ENCODE data around the gene STAG1.
"Not testable (repeated sequence)": the region's sequence is repeated elsewhere in the genome, so short reads cannot be mapped to it uniquely, and the experiment has no call there.

STAG1 gene

GRCh38 chr3:136490646-136491405, 261.4 kb downstream of the STAG1 start:
- DNase-seq = no peak

GRCh38 chr3:136485777-136486176, 266.4 kb downstream of the STAG1 start:
- DNase-seq = no peak

DNA sequence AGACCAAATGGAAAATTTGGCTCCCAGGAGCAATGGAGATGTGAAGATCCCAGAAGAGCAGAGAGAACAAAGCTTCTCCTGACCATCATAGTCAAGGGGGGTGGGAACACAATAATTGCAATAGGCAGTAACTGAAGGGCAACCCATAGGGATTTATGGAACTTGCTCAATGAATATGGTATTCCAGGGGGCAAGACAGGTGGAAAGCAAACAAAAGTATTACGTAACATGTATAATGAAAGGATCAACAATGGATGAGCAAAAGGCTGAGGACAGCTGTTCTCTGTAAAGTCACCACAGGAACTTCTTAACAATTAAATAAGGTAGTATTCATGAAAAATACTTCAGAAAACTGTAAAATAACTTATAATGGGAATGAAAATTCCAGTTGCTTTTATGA, 275.9 kb downstream of the STAG1 start:
- no peak for DNase-seq

GRCh38 chr3:136474876-136475275, 277.3 kb downstream of the STAG1 start:
- DNase-seq = not testable (repeated sequence)

DNA sequence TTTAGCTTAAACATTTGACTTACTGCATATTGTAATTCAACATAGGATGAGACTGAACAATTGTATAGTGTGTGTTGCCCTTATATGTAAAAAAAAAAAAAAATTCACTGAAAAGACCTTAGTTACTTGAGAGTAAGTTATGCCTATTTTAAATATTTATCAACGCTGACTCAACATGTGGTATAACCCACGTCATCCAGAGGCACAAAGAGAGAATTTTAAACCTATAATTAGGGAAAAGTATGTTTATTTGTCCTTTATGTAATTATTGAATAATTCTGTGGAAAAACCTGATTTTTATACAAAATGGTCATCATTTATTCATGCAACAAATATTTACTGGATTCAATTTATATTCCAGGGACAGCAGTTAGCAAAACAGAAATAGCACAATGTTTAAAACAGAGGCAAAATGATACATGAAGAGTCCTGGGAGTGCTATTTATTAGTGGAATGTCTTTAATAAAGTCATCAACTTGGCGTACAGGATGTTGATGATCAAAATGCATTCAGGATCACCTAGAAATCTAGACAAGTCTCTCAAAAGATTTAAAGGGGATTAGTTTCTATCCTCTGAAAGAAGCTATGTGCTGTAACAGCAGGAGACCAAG, 278.4 kb downstream of the STAG1 start:
- DNase-seq = no peak

GRCh38 chr3:136465296-136465695, 286.9 kb downstream of the STAG1 start:
- DNase-seq = no peak

GRCh38 chr3:136464502-136464901, 287.7 kb downstream of the STAG1 start:
- DNase-seq = no peak

DNA sequence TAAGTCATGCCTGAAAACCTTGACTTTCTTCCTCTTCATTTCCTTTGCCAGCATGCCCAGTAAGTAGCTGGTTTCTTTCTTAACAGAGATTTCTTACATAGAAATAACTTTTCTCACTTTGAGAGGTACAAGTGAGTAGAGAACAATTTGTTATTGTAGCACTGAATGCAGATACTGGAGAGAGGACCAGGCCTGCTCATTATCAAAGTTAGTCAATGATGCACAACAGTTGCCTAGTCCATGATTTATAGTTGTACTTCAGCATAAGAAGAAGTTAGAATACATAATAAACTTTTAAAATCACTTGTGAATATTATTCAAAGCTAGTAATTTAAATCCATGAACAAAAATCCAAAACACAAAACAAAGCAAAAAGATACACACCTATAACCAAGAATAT, 289.0 kb downstream of the STAG1 start:
- no peak for DNase-seq

GRCh38 chr3:136457793-136458192, 294.4 kb downstream of the STAG1 start:
- DNase-seq = no peak

DNA sequence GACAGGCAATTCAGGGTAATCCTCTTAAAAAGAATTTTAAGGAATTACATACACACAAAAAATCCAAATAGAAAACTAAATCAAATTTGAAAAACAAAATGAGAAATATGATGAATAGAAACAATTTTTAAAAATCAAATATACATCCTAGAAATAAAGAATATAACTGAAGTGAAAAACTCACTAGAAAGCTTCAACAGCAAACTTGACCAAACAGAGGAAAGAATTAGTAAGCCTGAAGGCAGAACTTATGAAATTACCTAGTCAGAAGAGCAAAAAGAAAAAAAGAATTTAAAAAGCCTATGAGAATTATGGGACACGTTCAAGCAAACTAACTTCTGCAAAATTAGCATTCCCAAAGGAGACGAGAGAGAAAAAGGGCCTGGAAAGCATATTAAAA, 296.0 kb downstream of the STAG1 start:
- no peak for DNase-seq

DNA sequence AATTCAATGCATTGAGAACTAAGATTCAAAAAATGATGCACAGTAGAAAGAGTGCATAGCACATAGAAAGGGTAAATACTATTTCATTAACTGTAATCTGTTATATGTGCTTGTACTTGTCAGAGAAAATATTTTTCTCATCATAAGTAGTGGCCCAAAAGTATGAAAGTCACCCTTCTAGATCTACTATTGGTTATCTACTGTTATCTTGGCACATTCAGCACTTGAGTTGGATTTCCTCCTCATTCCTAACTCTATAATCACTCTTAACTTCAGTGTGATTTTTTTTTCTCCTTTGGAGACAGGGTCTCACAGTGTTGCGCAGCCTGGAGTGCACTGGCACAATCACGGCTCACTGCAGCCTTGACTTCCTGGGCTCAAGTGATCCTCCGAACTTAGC, 307.6 kb downstream of the STAG1 start:
- no peak for DNase-seq

- DNase-seq = no peak
Observed at GRCh38 chr3:136437043-136437442, 315.1 kb downstream of the STAG1 start.

GRCh38 chr3:136434429-136434828, 317.7 kb downstream of the STAG1 start:
- no peak for DNase-seq

DNA sequence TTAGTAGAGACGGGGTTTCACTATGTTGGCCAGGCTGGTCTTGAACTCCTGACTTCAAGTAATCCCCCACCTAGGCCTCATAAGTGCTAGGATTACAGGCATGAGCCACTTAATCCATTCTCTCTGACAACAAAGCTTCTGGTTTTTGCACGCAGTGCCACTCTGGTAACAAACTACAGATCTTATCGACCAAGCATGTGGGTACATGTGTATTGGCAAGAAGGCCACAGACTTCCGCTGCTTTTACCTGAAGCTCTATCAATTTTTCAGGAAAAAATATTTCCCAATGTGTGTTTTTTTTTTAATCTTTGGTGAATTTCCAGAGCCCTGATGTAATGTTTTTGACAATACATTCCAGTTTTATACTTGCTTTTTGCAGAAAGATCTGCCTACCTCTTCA, 319.5 kb downstream of the STAG1 start:
- DNase-seq = no peak

DNA sequence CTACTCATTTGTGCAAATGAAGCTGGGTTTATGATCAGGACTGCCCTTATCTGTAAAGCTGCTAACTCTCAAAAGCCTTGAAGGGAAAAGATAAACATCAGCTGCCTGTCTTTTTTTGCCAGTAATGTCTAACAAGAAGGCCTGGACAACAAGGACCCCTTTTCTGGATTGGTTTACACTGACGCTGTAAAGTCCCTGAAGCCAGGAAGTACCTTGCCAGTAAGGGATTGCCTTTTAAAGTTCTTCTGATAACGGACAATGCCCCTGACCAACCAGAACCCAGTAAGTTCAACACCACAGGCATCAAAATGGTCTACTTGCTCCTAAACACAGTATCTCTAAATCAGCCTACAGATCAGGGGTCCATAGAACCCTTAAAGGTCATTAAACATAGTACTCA, 324.0 kb downstream of the STAG1 start:
- no peak for DNase-seq

- no peak for DNase-seq
Observed at GRCh38 chr3:136427236-136427635, 324.9 kb downstream of the STAG1 start.

DNA sequence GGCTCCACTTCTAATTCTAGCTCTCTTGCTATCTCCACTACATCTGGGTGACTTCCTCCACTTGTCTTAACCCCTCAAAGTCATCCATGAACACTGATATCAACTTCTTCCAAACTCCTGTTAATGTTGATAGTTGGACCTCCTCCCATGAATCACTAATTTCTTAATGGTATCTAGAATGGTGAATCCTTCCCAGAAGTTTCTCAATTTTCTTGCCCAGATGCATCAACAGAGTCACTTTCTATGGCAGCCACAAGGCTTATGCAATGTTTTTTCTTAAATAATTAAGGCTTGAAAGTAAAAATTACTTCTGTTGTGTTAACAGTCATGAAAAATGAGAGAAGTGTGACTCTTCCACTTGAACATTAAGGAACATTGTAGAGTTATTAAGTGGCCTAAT, 337.7 kb downstream of the STAG1 start:
- no peak for DNase-seq

GRCh38 chr3:136412307-136412706, 339.9 kb downstream of the STAG1 start:
- no peak for DNase-seq

DNA sequence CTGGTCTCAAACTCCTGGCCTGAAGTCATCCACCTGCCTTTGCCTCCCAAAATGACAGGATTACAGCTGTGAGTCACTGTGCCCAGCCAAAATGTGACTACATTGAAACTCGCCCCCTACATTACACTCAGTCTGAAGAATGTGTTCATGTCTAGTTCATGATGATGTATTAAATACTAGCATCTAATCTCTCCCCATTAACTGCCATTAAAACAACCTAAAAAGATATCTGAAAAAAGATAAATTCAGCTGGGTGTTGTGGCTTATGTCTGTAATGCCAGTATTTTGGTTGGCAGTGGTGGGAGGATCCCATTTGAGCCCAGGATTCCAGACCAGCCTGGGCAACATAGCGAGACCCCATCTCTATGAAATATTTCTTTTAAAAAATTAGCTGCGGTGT, 342.6 kb downstream of the STAG1 start:
- no peak for DNase-seq

DNA sequence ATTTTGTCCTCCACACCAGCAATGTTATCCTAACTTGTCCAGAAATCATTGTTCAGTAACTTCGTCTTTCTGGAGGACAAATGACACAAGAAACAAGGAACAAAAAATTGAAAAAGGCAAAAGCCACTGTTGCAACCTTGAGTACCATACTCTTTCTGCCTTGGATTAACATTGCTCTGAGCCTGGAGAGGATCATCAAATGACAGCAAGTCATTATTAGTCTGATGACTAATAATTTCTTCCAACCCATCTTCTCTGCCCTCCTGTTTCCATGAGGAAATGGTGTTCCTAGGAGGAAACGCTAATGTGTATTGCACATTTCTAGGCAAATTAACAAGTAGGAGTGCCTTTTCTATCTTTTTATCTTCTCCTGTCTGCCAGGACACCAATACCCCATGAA, 348.1 kb downstream of the STAG1 start:
- DNase-seq = no peak

DNA sequence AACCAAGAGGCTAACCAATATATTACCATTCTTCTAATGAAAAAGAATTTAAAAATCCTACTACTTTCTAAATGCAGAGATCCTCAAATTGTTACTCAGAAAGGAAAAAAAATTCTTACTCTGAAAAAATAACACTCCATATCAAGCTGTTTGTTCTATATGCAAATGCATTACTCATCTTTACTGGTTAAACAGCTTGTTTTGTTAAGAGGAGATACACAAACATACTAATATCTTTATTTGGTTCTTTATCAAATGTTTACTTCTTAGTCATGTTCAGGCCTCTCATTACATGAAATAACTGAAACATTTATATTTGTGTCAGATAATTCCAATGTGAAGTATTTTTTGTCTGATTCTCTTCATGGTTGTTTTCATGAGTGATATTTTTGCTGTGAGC, 355.3 kb downstream of the STAG1 start:
- no peak for DNase-seq

- DNase-seq = no peak
Observed at GRCh38 chr3:136390574-136390973, 361.6 kb downstream of the STAG1 start.

DNA sequence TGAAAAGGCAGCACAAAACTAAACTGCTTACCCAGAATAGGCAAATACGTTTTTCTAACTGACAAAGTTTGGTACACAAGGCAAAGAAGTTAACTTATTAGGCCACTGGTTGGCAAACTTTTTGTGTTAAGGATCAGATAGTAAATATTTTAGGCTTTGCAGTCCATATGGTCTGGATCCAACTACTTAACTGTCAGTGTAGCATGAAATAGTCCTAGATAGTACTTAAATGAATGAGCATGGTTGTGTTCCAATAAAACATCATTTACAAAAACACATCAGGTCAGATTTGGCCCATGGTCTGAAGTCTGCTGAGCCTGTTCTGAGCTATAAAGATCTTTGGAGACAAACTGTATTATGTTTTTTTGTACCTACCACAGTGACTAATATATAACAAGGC, 365.1 kb downstream of the STAG1 start:
- no peak for DNase-seq

- DNase-seq = peak in 1 of 5 experiments; percentile 78
Observed at GRCh38 chr3:136385457-136385856, 366.7 kb downstream of the STAG1 start.

- no peak for DNase-seq
Observed at GRCh38 chr3:136381051-136381450, 371.1 kb downstream of the STAG1 start.

All from T-helper 2 cell (primary cell).